KMS-11 (cell line): ENCODE measurements around the gene HOXD4.

ENCODE experiments used
- H2AFZ ChIP-seq: fragments of 200-600 bp; sonication (generic); 2 replicates; pipeline ENCODE4 v1.6.1; 2016; ENCODE audit warnings: antibody characterized with exemption, mixed run types, low read depth
- H3K27ac ChIP-seq: fragments of 200-600 bp; sonication (generic); 2 replicates; pipeline ENCODE4 v1.6.1; 2016; ENCODE audit warnings: mild to moderate bottlenecking, mixed run types
- H3K27me3 ChIP-seq: fragments of 200-600 bp; sonication (generic); 2 replicates; pipeline ENCODE4 v1.6.1; 2017; ENCODE audit warnings: mild to moderate bottlenecking, low read depth, mixed run types, moderate library complexity; ENCODE audit not compliant: insufficient read depth
- H3K36me3 ChIP-seq: fragments of 200-600 bp; sonication (generic); 2 replicates; pipeline ENCODE4 v1.6.1; 2017; ENCODE audit warnings: mild to moderate bottlenecking, mixed run types; ENCODE audit not compliant: insufficient read depth
- H3K4me1 ChIP-seq: fragments of 200-600 bp; sonication (generic); 2 replicates; pipeline ENCODE4 v1.6.1; 2016; ENCODE audit warnings: mild to moderate bottlenecking, low read depth, mixed run types; ENCODE audit not compliant: poor library complexity, severe bottlenecking
- H3K4me2 ChIP-seq: fragments of 200-600 bp; sonication (generic); 2 replicates; pipeline ENCODE4 v1.7.0; 2016; ENCODE audit warnings: mild to moderate bottlenecking, mixed run types
- H3K4me3 ChIP-seq: fragments of 200-600 bp; sonication (generic); IDR thresholded peaks from 2 replicates; pipeline ENCODE4 v1.6.1; 2017; ENCODE audit warnings: low read depth, low read length, mixed read lengths; ENCODE audit not compliant: insufficient read depth
- H3K79me2 ChIP-seq: fragments of 200-600 bp; sonication (generic); 2 replicates; pipeline ENCODE4 v1.6.1; 2016; ENCODE audit warnings: low read depth, mixed run types; ENCODE audit not compliant: insufficient read depth
- H3K9ac ChIP-seq: fragments of 200-600 bp; sonication (generic); 2 replicates; pipeline ENCODE4 v1.6.1; 2016; ENCODE audit warnings: mild to moderate bottlenecking, mixed run types
- H4K20me1 ChIP-seq: fragments of 200-600 bp; sonication (generic); 2 replicates; pipeline ENCODE4 v1.6.1; 2016; ENCODE audit warnings: mild to moderate bottlenecking, mixed run types; ENCODE audit not compliant: insufficient read depth
- CTCF ChIP-seq: fragments of 200-600 bp; sonication (generic); conservative IDR thresholded peaks from 2 replicates; pipeline ENCODE4 v1.6.1; 2017; ENCODE audit warnings: low read depth, mild to moderate bottlenecking, antibody characterized with exemption, low read length, moderate library complexity, mixed read lengths

Gene HOXD4

GRCh38 chr2:176170602-176171305 is 19.4 kb downstream of the HOXD4 start:
- Histone ChIP-seq H4K20me1 (no peaks in the 10 kb centered on the region), H3K79me2 (no peaks in the 10 kb centered on the region), H3K36me3 (no peaks in the 10 kb centered on the region), H3K4me1 (no peaks in the 10 kb centered on the region), H3K9ac (no peak overlapping the region), H2AFZ (no peak overlapping the region), H3K27me3 (no peaks in the 10 kb centered on the region), H3K4me3 (no peak overlapping the region), H3K4me2 (no peak overlapping the region), H3K27ac (no peak overlapping the region)
- no peak for TF ChIP-seq CTCF

- H3K27me3 ChIP-seq: no peaks in the 10 kb centered on the region
- H3K4me2 ChIP-seq: no peak overlapping the region
- no peaks in the 10 kb centered on the region for H3K36me3 ChIP-seq
- TF ChIP-seq CTCF: no peak
- no peak overlapping the region for H3K27ac ChIP-seq
- H4K20me1 ChIP-seq: no peaks in the 10 kb centered on the region
- no peaks in the 10 kb centered on the region for H3K79me2 ChIP-seq
- no peak overlapping the region for H3K9ac ChIP-seq
- no peak overlapping the region for H2AFZ ChIP-seq
- H3K4me1 ChIP-seq: no peaks in the 10 kb centered on the region
- H3K4me3 ChIP-seq: no peak overlapping the region
Measured at GRCh38 chr2:176171351-176172006, 20.1 kb downstream of the HOXD4 start.

- Histone ChIP-seq H3K9ac (no peak overlapping the region), H4K20me1 (no peaks in the 10 kb centered on the region), H3K4me2 (no peak overlapping the region), H3K36me3 (no peaks in the 10 kb centered on the region), H2AFZ (no peak overlapping the region), H3K4me1 (no peaks in the 10 kb centered on the region), H3K27ac (no peak overlapping the region), H3K79me2 (no peaks in the 10 kb centered on the region), H3K27me3 (no peaks in the 10 kb centered on the region), H3K4me3 (no peak overlapping the region)
- TF ChIP-seq CTCF: no peak
Measured at GRCh38 chr2:176172007-176172894, 20.9 kb downstream of the HOXD4 start.

GRCh38 chr2:176172895-176173566 is 21.7 kb downstream of the HOXD4 start:
- Histone ChIP-seq H3K9ac (no peak overlapping the region), H2AFZ (no peak overlapping the region), H3K27me3 (no peaks in the 10 kb centered on the region), H3K4me1 (no peaks in the 10 kb centered on the region), H3K27ac (no peak overlapping the region), H3K4me2 (no peak overlapping the region), H3K79me2 (no peaks in the 10 kb centered on the region), H3K36me3 (no peaks in the 10 kb centered on the region), H4K20me1 (no peaks in the 10 kb centered on the region), H3K4me3 (no peak overlapping the region)
- TF ChIP-seq CTCF: no peak
